ENCODE data around the gene OR4K2. TPM values are rescaled to one million over a fixed set of nuclear protein-coding genes. Genes with fewer than 3 reads are reported as not detected.

The OR4K2 gene
- total and polyA plus RNA-seq, 2 experiments from 2014 or later, result not detected

DNA sequence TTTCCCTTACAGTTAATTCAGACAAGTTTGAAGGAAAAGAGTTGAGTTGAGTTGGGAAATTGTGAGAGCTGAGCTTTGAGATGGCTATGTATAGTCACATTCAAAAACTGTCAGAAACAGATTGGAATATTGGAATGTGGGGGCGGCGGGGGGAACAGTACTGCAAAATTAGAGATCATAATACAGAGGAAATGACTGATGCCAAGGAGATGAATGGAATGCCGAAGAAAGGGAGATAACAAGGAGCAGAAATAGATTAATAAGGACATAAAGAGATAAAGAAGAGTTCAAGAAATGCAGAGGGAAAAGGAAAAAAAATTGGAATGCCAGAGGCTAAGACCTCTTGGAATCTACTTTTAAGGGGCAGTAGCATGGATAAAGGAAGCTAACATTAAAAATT, 42.3 kb downstream of the OR4K2 start:
- WGBS, 2 experiments (ENCODE audit: low coverage in 1 of 2, low lambda C conversion rate in 2 of 2, missing lambda C conversion rate in 2 of 2), result 16 to 39% methylated on average over 3 of the region's 3 CpGs
- H2AFZ ChIP-seq, result no peak overlapping the region
- TF ChIP-seq EZH2 (IDR thresholded peaks at IDR 0.05; ENCODE audit: insufficient read depth, poor library complexity, severe bottlenecking), result no peak
- TF ChIP-seq EZH2phosphoT487 (IDR thresholded peaks at IDR 0.05; ENCODE audit: insufficient read depth, low read depth), result no peak
- no peak overlapping the region for H3K4me3 ChIP-seq
- no peaks in the 10 kb centered on the region for H3K9me3 ChIP-seq (ENCODE audit: low read depth)
- no peaks in the 10 kb centered on the region for H3F3A ChIP-seq (ENCODE audit: insufficient read depth)
- H3K27ac ChIP-seq, result no peak overlapping the region
- H3K79me2 ChIP-seq (ENCODE audit: insufficient read depth), result no peaks in the 10 kb centered on the region
- no peaks in the 10 kb centered on the region for H3K4me1 ChIP-seq (ENCODE audit: insufficient read depth)
- no peak overlapping the region for H3K9ac ChIP-seq
- in situ Hi-C loops (cut with MboI), result no loop called here
- no peak for DNase-seq
- no peaks in the 10 kb centered on the region for H3K27me3 ChIP-seq (replicated peaks; ENCODE audit: insufficient read depth)
- H4K20me1 ChIP-seq (ENCODE audit: insufficient read depth), result no peaks in the 10 kb centered on the region
- H3K9me2 ChIP-seq (ENCODE audit: insufficient read depth), result no peaks in the 10 kb centered on the region
- no peaks in the 10 kb centered on the region for H3K36me3 ChIP-seq (ENCODE audit: low read depth)
- H3K4me2 ChIP-seq (ENCODE audit: unreplicated experiment), result no peak overlapping the region

DNA sequence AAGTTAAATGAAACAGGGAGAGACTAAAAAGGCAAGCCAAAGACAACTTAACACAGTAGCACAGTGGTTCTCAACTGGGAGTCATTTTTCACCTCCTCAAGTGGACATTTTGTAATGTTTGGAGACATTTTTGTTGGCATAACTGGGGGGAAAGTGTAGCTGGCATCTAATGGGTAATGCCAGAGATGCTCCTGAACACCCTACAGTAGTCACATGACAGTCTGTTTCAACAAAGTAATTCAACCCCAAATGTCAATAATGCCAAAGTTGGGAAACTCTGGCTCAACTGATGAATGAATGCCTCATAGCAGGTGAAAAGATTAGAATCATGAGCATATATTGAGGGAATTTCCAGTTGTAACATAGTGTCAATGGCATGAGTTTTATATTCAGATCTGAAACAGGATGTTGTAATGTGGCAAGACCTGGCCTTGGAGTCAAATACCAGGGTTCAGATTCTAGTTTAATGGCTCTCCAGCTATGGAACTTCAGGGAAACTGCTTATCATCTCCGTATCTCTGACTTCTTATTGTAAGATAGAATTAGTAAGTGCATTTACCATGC, 43.1 kb downstream of the OR4K2 start:
- 19 to 24% methylated on average over 1 of the region's 1 CpG for WGBS, 2 experiments (ENCODE audit: low coverage in 1 of 2, low lambda C conversion rate in 2 of 2, missing lambda C conversion rate in 2 of 2)
- Histone ChIP-seq H3K79me2 (ENCODE audit: insufficient read depth) (no peaks in the 10 kb centered on the region), H3K4me1 (ENCODE audit: insufficient read depth) (no peaks in the 10 kb centered on the region), H3K4me3 (no peak overlapping the region), H3K9me3 (ENCODE audit: low read depth) (no peaks in the 10 kb centered on the region), H3K4me2 (ENCODE audit: unreplicated experiment) (no peak overlapping the region), H3K9ac (no peak overlapping the region), H3K27ac (no peak overlapping the region), H3F3A (ENCODE audit: insufficient read depth) (no peaks in the 10 kb centered on the region), H2AFZ (no peak overlapping the region), H4K20me1 (ENCODE audit: insufficient read depth) (no peaks in the 10 kb centered on the region), H3K27me3 (replicated peaks; ENCODE audit: insufficient read depth) (no peaks in the 10 kb centered on the region), H3K9me2 (ENCODE audit: insufficient read depth) (no peaks in the 10 kb centered on the region), H3K36me3 (ENCODE audit: low read depth) (no peaks in the 10 kb centered on the region)
- DNase-seq, result no peak
- no peak for TF ChIP-seq EZH2 (IDR thresholded peaks at IDR 0.05; ENCODE audit: insufficient read depth, poor library complexity, severe bottlenecking)
- TF ChIP-seq EZH2phosphoT487 (IDR thresholded peaks at IDR 0.05; ENCODE audit: insufficient read depth, low read depth), result no peak
- in situ Hi-C loops (cut with MboI), result no loop called here

DNA sequence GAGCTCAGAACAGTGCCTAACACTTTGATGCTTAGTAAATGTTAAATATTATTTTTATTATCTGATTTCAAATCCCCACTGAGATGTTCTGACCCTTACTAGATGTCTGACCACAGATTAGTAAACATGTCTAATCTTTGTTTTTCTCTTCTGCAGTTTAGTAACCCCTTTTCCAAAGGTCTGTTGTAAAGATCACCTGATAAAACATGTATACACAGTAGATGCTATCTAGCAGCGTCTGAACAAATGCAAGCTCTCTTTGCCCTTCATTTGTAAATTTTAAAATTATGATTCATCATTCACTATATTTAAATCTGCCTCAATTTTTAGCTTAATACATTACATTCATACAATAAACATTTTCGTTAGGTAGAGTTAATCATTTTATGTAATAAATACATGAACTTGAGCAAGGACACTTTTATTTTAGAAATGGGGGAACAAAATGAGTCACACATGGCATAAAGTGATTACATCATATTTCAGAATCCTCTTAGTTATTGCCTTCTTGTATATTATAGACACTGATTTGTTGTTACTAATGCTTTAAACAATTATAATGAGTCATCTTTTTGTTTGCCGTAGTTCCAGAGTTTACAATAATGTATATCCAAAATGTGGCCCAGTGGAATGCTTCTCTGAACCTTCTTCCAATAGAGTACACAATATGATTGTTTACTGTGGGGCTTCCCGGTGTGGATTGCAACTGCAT, 43.8 kb downstream of the OR4K2 start:
- no peak for TF ChIP-seq EZH2phosphoT487 (IDR thresholded peaks at IDR 0.05; ENCODE audit: insufficient read depth, low read depth)
- TF ChIP-seq EZH2 (IDR thresholded peaks at IDR 0.05; ENCODE audit: insufficient read depth, poor library complexity, severe bottlenecking), result no peak
- Histone ChIP-seq H3K4me2 (ENCODE audit: unreplicated experiment) (no peak overlapping the region), H3K9me3 (ENCODE audit: low read depth) (no peaks in the 10 kb centered on the region), H4K20me1 (ENCODE audit: insufficient read depth) (no peaks in the 10 kb centered on the region), H3K79me2 (ENCODE audit: insufficient read depth) (no peaks in the 10 kb centered on the region), H3F3A (ENCODE audit: insufficient read depth) (no peaks in the 10 kb centered on the region), H2AFZ (no peak overlapping the region), H3K9ac (no peak overlapping the region), H3K27me3 (replicated peaks; ENCODE audit: insufficient read depth) (no peaks in the 10 kb centered on the region), H3K4me1 (ENCODE audit: insufficient read depth) (no peaks in the 10 kb centered on the region), H3K9me2 (ENCODE audit: insufficient read depth) (no peaks in the 10 kb centered on the region), H3K27ac (no peak overlapping the region), H3K4me3 (no peak overlapping the region), H3K36me3 (ENCODE audit: low read depth) (no peaks in the 10 kb centered on the region)
- no peak for DNase-seq
- 12 to 16% methylated on average over 4 of the region's 4 CpGs for WGBS, 2 experiments (ENCODE audit: low coverage in 1 of 2, low lambda C conversion rate in 2 of 2, missing lambda C conversion rate in 2 of 2)
- in situ Hi-C loops (cut with MboI), result no loop called here

DNA sequence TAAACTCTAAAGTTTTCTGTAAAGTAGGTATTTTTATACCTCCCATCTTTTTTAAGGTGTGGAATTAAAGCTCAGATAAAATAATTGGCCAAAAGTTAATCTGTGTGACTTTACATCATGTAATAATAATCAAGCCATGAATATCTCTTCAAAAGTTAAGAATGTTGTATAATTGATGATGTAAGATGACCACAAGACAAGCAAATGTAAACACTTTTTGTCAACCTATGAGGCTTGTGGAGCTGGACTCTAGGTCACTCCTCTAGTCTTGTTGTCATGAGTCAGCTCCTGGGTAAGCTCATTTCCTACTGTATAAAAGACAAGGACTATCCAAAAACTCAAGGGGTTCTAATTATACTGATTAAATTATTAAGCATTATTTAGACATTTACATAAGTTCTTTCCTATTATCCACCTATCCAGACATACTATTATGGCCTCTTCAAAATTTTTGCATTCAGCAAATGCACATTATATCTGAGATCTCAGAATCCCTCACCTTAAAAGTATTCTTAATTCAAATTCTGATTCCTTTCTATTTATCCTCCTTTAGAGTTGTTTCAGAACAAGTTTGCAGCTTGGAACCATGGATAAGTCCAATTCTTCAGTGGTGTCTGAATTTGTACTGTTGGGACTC, 45.2 kb downstream of the OR4K2 start, which contains the start of gene OR4K5:
TSS of gene OR4K5 (plus strand) at position 587 of the 637 bp plus-strand sequence. CDS start at position 587, 0 bp downstream.
- in situ Hi-C loops (cut with MboI), result no loop called here
- H4K20me1 ChIP-seq (ENCODE audit: insufficient read depth), result no peaks in the 10 kb centered on the region
- no peak within 1 kb of the TSS for H2AFZ ChIP-seq
- no peaks in the 10 kb centered on the region for H3K27me3 ChIP-seq (replicated peaks; ENCODE audit: insufficient read depth)
- no peak within 1 kb of the TSS for H3K9ac ChIP-seq
- H3K9me3 ChIP-seq (ENCODE audit: low read depth), result no peaks in the 10 kb centered on the region
- no peak within 1 kb of the TSS for H3K4me2 ChIP-seq (ENCODE audit: unreplicated experiment)
- H3K9me2 ChIP-seq (ENCODE audit: insufficient read depth), result no peaks in the 10 kb centered on the region
- no peak within 1 kb of the TSS for H3K27ac ChIP-seq
- TF ChIP-seq EZH2phosphoT487 (IDR thresholded peaks at IDR 0.05; ENCODE audit: insufficient read depth, low read depth) (no peak), EZH2 (IDR thresholded peaks at IDR 0.05; ENCODE audit: insufficient read depth, poor library complexity, severe bottlenecking) (no peak)
- no peak for DNase-seq
- no peaks in the 10 kb centered on the region for H3F3A ChIP-seq (ENCODE audit: insufficient read depth)
- H3K4me3 ChIP-seq, result no peak within 1 kb of the TSS
- H3K36me3 ChIP-seq (ENCODE audit: low read depth), result no peaks in the 10 kb centered on the region
- H3K79me2 ChIP-seq (ENCODE audit: insufficient read depth), result no peaks in the 10 kb centered on the region
- no peaks in the 10 kb centered on the region for H3K4me1 ChIP-seq (ENCODE audit: insufficient read depth)

All from GM23248 (cell line).